ENCODE results near the gene REEP1. TPM values are rescaled to one million over a fixed set of nuclear protein-coding genes. Genes with fewer than 3 reads are reported as not detected.

Gene REEP1
- total RNA-seq, 1 experiment from 2014 or later, result 0.23 TPM

DNA sequence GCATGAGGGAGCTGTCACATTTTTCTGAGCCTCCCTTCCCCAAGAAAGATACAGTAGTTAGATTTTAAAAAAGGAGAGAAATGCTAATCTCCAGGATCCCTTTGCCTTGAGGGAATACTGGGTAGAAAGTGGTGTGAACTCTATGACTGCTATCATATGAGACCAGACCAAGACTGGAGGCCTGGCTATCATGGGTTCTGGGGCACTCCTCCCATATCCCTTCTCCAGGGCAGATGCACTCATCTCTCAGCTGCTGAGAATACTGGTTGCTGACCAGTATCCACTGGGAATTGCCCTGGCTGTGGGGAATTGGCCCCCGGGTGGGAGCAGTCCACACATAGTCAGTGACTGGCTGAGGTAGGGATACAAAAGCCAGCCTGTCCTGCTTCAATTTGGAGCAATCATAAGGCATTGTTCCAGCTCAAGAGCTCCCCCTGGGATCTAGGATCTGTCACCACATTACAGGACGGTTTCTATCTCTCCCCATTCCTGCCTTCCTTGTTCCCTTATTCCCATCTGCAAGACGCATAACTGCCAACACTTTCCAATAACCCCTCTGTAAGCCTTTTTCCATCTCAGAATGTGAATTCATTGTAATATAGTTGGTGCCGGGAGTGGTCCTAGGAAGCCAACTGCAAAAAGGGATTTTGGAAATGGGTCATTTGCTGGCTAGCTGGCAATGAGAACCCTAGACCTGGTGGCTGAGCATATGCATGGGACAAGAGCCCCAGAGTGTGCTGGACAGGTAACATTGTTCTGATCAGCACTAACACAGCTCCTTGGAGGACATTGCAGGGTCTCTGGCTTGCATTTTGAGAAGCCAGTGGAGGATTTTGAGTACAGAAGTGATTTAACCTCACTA is 35.4 kb upstream of the REEP1 start:
- peak; percentile 94 for ATAC-seq
- Histone ChIP-seq H3K36me3 (ENCODE audit: control insufficient read depth, insufficient read depth, low read length) (no peaks in the 10 kb centered on the region), H3K27ac (ENCODE audit: low read length) (no peak overlapping the region), H3K27me3 (ENCODE audit: control insufficient read depth, insufficient read depth, low read length) (peaks cover 4% of the 10 kb centered on the region), H3K4me3 (ENCODE audit: low read depth in 2 of 2, low read length in 2 of 2) (no peak overlapping the region), H3K9me3 (ENCODE audit: control insufficient read depth, insufficient read depth, low read depth, low read length) (no peaks in the 10 kb centered on the region), H3K4me1 (ENCODE audit: control insufficient read depth, insufficient read depth, low read length) (peaks cover 4% of the 10 kb centered on the region; the same call in 1 of the 2 replicates)
- BruUV-seq (replicated peaks), result no TSS peak
- in situ Hi-C loops (cut with HindIII; ENCODE audit: low pct_unique_long_range_greater_than_20kb, low sequenced_read_pairs), result no loop called here
- TF ChIP-seq TCF7L2 (IDR thresholded peaks at IDR 0.05; ENCODE audit: low read depth, low read length), result no peak
- TF ChIP-seq, protein P1, sequence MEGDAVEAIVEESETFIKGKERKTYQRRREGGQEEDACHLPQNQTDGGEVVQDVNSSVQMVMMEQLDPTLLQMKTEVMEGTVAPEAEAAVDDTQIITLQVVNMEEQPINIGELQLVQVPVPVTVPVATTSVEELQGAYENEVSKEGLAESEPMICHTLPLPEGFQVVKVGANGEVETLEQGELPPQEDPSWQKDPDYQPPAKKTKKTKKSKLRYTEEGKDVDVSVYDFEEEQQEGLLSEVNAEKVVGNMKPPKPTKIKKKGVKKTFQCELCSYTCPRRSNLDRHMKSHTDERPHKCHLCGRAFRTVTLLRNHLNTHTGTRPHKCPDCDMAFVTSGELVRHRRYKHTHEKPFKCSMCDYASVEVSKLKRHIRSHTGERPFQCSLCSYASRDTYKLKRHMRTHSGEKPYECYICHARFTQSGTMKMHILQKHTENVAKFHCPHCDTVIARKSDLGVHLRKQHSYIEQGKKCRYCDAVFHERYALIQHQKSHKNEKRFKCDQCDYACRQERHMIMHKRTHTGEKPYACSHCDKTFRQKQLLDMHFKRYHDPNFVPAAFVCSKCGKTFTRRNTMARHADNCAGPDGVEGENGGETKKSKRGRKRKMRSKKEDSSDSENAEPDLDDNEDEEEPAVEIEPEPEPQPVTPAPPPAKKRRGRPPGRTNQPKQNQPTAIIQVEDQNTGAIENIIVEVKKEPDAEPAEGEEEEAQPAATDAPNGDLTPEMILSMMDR (IDR thresholded peaks at IDR 0.05), result peak; percentile 82
- ChIA-PET POLR2A (no interaction called here), CTCF (interaction anchor here (0.6 to 0.8 kb wide), 2 partner anchors 68 to 74 kb away, joined by 3 to 5 read pairs; partner anchors contain the start of gene KDM3A)
- intact Hi-C loops (cut with micrococcal nuclease; ENCODE audit: unreplicated experiment), result loop anchor here (2.0 to 5.0 kb wide), 2 partner anchors 74 to 176 kb away; partner anchors contain the start of genes IMMT and MRPL35
- DNase-seq (ENCODE audit: low read depth, low spot score), result no peak

DNA sequence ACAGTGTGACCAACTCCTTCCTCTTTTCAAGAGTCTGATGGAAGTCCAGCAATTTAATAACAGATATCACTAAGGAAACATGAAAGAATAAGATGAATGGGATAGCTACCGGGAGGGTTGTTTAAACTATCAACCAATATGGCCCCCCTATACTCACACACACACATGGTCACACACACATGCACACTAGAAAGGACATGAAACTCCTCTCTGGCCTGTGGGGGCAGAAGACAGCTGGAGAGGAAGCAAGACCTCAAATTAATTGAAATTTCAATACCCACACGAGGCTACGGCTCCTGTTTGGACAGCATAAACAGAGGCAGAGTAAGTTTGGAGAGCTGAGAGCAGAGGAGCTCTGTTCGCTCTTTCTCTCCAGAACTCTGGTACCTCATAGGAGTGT is 34.7 kb upstream of the REEP1 start:
- Histone ChIP-seq H3K9me3 (ENCODE audit: control insufficient read depth, insufficient read depth, low read depth, low read length) (no peaks in the 10 kb centered on the region), H3K4me3 (ENCODE audit: low read depth in 2 of 2, low read length in 2 of 2) (no peak overlapping the region), H3K36me3 (ENCODE audit: control insufficient read depth, insufficient read depth, low read length) (no peaks in the 10 kb centered on the region), H3K4me1 (ENCODE audit: control insufficient read depth, insufficient read depth, low read length) (peaks cover 4% of the 10 kb centered on the region; the same call in 1 of the 2 replicates), H3K27ac (ENCODE audit: low read length) (no peak overlapping the region), H3K27me3 (ENCODE audit: control insufficient read depth, insufficient read depth, low read length) (peaks cover 4% of the 10 kb centered on the region)
- no TSS peak for BruUV-seq (replicated peaks)
- TF ChIP-seq, protein P2, sequence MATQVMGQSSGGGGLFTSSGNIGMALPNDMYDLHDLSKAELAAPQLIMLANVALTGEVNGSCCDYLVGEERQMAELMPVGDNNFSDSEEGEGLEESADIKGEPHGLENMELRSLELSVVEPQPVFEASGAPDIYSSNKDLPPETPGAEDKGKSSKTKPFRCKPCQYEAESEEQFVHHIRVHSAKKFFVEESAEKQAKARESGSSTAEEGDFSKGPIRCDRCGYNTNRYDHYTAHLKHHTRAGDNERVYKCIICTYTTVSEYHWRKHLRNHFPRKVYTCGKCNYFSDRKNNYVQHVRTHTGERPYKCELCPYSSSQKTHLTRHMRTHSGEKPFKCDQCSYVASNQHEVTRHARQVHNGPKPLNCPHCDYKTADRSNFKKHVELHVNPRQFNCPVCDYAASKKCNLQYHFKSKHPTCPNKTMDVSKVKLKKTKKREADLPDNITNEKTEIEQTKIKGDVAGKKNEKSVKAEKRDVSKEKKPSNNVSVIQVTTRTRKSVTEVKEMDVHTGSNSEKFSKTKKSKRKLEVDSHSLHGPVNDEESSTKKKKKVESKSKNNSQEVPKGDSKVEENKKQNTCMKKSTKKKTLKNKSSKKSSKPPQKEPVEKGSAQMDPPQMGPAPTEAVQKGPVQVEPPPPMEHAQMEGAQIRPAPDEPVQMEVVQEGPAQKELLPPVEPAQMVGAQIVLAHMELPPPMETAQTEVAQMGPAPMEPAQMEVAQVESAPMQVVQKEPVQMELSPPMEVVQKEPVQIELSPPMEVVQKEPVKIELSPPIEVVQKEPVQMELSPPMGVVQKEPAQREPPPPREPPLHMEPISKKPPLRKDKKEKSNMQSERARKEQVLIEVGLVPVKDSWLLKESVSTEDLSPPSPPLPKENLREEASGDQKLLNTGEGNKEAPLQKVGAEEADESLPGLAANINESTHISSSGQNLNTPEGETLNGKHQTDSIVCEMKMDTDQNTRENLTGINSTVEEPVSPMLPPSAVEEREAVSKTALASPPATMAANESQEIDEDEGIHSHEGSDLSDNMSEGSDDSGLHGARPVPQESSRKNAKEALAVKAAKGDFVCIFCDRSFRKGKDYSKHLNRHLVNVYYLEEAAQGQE (IDR thresholded peaks at IDR 0.05; ENCODE audit: insufficient read depth in 1 of 2, low read depth in 2 of 2, low read length in 1 of 2), result no peak
- TF ChIP-seq POLR2AphosphoS5 (IDR thresholded peaks at IDR 0.05; ENCODE audit: low read depth, low read length), result no peak
- TF ChIP-seq, protein P1 (IDR thresholded peaks at IDR 0.05), result no peak
- no peak for TF ChIP-seq TCF7L2 (IDR thresholded peaks at IDR 0.05; ENCODE audit: low read depth, low read length)
- TF ChIP-seq SIN3A (IDR thresholded peaks at IDR 0.05; ENCODE audit: borderline replicate concordance, insufficient read depth, low read depth, low read length), result no peak
- intact Hi-C loops (cut with micrococcal nuclease; ENCODE audit: unreplicated experiment), result loop anchor here (2.0 to 5.0 kb wide), 2 partner anchors 73 to 175 kb away; partner anchors contain the start of genes IMMT and MRPL35
- DNase-seq (ENCODE audit: low read depth, low spot score) (no peak), ATAC-seq (no peak)
- CTCF ChIA-PET, result no interaction called here
- POLR2A ChIA-PET, result no interaction called here
- in situ Hi-C loops (cut with HindIII; ENCODE audit: low pct_unique_long_range_greater_than_20kb, low sequenced_read_pairs), result no loop called here

Data from Panc1 (cell line).